HepG2 (cell line): Measurements from ENCODE around the gene EFS. TPM values are rescaled to one million over a fixed set of nuclear protein-coding genes. Genes with fewer than 3 reads are reported as not detected.

ENCODE experiments used
- CREBL2 ChIP-seq: sonication (generic); formaldehyde crosslinking; IDR thresholded peaks from 2 replicates; pipeline ENCODE4 v1.8.1; 2023; ENCODE audit warnings: missing genetic modification reagents, mild to moderate bottlenecking, borderline replicate concordance
- HNF4A ChIP-seq: sonication (generic); formaldehyde crosslinking; IDR thresholded peaks from 2 replicates; pipeline ENCODE4 v1.4.0; 2020; ENCODE audit warnings: missing genetic modification reagents
- HNRNPK ChIP-seq: fragments of 200-400 bp; formaldehyde crosslinking; IDR thresholded peaks from 2 replicates; pipeline ENCODE4 v1.6.1; 2018; ENCODE audit warnings: low read length, low read depth, moderate library complexity, mild to moderate bottlenecking; ENCODE audit not compliant: poor library complexity, severe bottlenecking
- NCOA2 ChIP-seq: sonication (generic); formaldehyde crosslinking; IDR thresholded peaks from 2 replicates; pipeline ENCODE4 v1.8.0; 2022; ENCODE audit warnings: inconsistent platforms
- NFIC ChIP-seq: IDR thresholded peaks from 2 replicates; pipeline ENCODE4 v1.6.1; 2012; ENCODE audit warnings: mild to moderate bottlenecking, low read length, inconsistent platforms
- RBFOX2 ChIP-seq: fragments of 200-400 bp; formaldehyde crosslinking; IDR thresholded peaks from 2 replicates; pipeline ENCODE4 v1.6.1; 2017; ENCODE audit warnings: low read depth, mild to moderate bottlenecking, low read length
- RFXAP ChIP-seq: sonication (generic); formaldehyde crosslinking; IDR thresholded peaks from 2 replicates; pipeline ENCODE4 v1.4.0; 2020; ENCODE audit warnings: missing genetic modification reagents, borderline replicate concordance
- SALL1 ChIP-seq: sonication (generic); formaldehyde crosslinking; IDR thresholded peaks from 2 replicates; pipeline ENCODE4 v1.8.0; 2022; ENCODE audit warnings: mild to moderate bottlenecking, missing genetic modification reagents
- TBL1XR1 ChIP-seq: fragments of 150-350 bp; IDR thresholded peaks from 2 replicates; pipeline ENCODE4 v1.6.1; 2014; ENCODE audit warnings: borderline replicate concordance, low read length; ENCODE audit not compliant: partially characterized antibody
- ZBTB20 ChIP-seq: sonication (generic); formaldehyde crosslinking; IDR thresholded peaks from 2 replicates; pipeline ENCODE4 v1.8.1; 2023; ENCODE audit warnings: missing genetic modification reagents, low read depth, mild to moderate bottlenecking, borderline replicate concordance
- ZFP36L1 ChIP-seq: sonication (generic); formaldehyde crosslinking; IDR thresholded peaks from 2 replicates; pipeline ENCODE4 v1.8.0; 2022; ENCODE audit warnings: mild to moderate bottlenecking, missing genetic modification reagents, moderate library complexity
- ZMYM2 ChIP-seq: sonication (generic); formaldehyde crosslinking; IDR thresholded peaks from 2 replicates; pipeline ENCODE4 v1.8.0; 2022; ENCODE audit warnings: mild to moderate bottlenecking, missing genetic modification reagents
- ZNF205 ChIP-seq: IDR thresholded peaks from 2 replicates; pipeline ENCODE4 v1.6.1; 2018; ENCODE audit warnings: missing biosample characterization, missing genetic modification reagents
- ZNF234 ChIP-seq: sonication (generic); formaldehyde crosslinking; conservative IDR thresholded peaks from 2 replicates; pipeline ENCODE4 v1.5.1; 2020; ENCODE audit warnings: mild to moderate bottlenecking, missing genetic modification reagents
- ZNF326 ChIP-seq: sonication (generic); formaldehyde crosslinking; IDR thresholded peaks from 2 replicates; pipeline ENCODE4 v1.4.0; 2020; ENCODE audit warnings: missing genetic modification reagents, borderline replicate concordance
- ZNF335 ChIP-seq: sonication (generic); formaldehyde crosslinking; IDR thresholded peaks from 2 replicates; pipeline ENCODE4 v1.4.0; 2020; ENCODE audit warnings: missing genetic modification reagents
- ZNF367 ChIP-seq: sonication (generic); formaldehyde crosslinking; IDR thresholded peaks from 2 replicates; pipeline ENCODE4 v1.4.0; 2020; ENCODE audit warnings: missing genetic modification reagents, borderline replicate concordance
- ZNF431 ChIP-seq: sonication (generic); formaldehyde crosslinking; IDR thresholded peaks from 2 replicates; pipeline ENCODE4 v1.9.0; 2022; ENCODE audit warnings: missing genetic modification reagents, low read depth, mild to moderate bottlenecking, borderline replicate concordance
- ZNF569 ChIP-seq: sonication (generic); formaldehyde crosslinking; IDR thresholded peaks from 2 replicates; pipeline ENCODE4 v1.5.0; 2020; ENCODE audit warnings: mild to moderate bottlenecking, missing genetic modification reagents, moderate library complexity, borderline replicate concordance
- ZNF746 ChIP-seq: sonication (generic); formaldehyde crosslinking; IDR thresholded peaks from 2 replicates; pipeline ENCODE4 v1.8.0; 2022; ENCODE audit warnings: mild to moderate bottlenecking, missing genetic modification reagents
- ZNF747 ChIP-seq: sonication (generic); formaldehyde crosslinking; IDR thresholded peaks from 2 replicates; pipeline ENCODE4 v1.8.1; 2023; ENCODE audit warnings: missing genetic modification reagents, mild to moderate bottlenecking, borderline replicate concordance
- ZNF878 ChIP-seq: sonication (generic); formaldehyde crosslinking; IDR thresholded peaks from 2 replicates; pipeline ENCODE4 v1.8.1; 2023; ENCODE audit warnings: mild to moderate bottlenecking, missing genetic modification reagents, moderate library complexity
- ZNF891 ChIP-seq: sonication (generic); formaldehyde crosslinking; IDR thresholded peaks from 2 replicates; pipeline ENCODE4 v1.5.0; 2020; ENCODE audit warnings: mild to moderate bottlenecking, missing genetic modification reagents
- ZZZ3 ChIP-seq: sonication (generic); formaldehyde crosslinking; IDR thresholded peaks from 2 replicates; pipeline ENCODE4 v1.4.0; 2020; ENCODE audit warnings: missing genetic modification reagents, mild to moderate bottlenecking, borderline replicate concordance
- polyA plus RNA-seq, 8 experiments: library from polyadenylated mRNA; depleted of rRNA in 3 of 8; stranded (reverse) in 7 of 8; unstranded in 1 of 8; fragments of >200 nt; fragmentation: Illumina TruSeq in 4 of 8; extraction: Trizol in 4 of 8; gene quantifications; 2 replicates each; pipeline versions ENCODE4 v1.2.1 to v1.2.3, GENCODE V29; 2011 to 2016; ENCODE audit warnings: low read depth in 4 of 8, missing spikeins in 1 of 8, mixed read lengths in 1 of 8; ENCODE audit not compliant: insufficient read depth in 1 of 8
- total RNA-seq, 5 experiments: library from RNA; depleted of rRNA; stranded (reverse); fragments of >200 nt; fragmentation: Illumina TruSeq; extraction: Trizol; gene quantifications; 2 replicates each; pipeline ENCODE4 v1.2.3, GENCODE V29; 2016; ENCODE audit warnings: low read depth in 1 of 5
- TF ChIP-seq, protein P1 (sequence below): IDR thresholded peaks from 2 replicates; pipeline ENCODE4 v1.6.1; 2018; ENCODE audit warnings: missing genetic modification reagents, mild to moderate bottlenecking, missing compliant biosample characterization
- TF ChIP-seq, protein P2 (sequence below): sonication (generic); formaldehyde crosslinking; IDR thresholded peaks from 2 replicates; pipeline ENCODE4 v1.4.0; 2020; ENCODE audit warnings: mild to moderate bottlenecking, missing genetic modification reagents
- TF ChIP-seq, protein P3 (sequence below): sonication (generic); formaldehyde crosslinking; conservative IDR thresholded peaks from 2 replicates; pipeline ENCODE4 v1.4.0; 2020; ENCODE audit warnings: missing genetic modification reagents

EFS gene
- total and polyA plus RNA-seq, 2 of the 13 experiments (the other 11 are each of a cell fraction or from before 2014, with no cell fraction given), result not detected

- peak; percentile 46 for TF ChIP-seq ZNF367 (CRISPR knock-in tag)
- TF ChIP-seq ZZZ3 (CRISPR knock-in tag), result peak; percentile 99
- TF ChIP-seq ZNF891 (CRISPR knock-in tag), result peak; percentile 51; the same call in 1 of the 2 replicates
- TF ChIP-seq TBL1XR1, result peak; percentile 23
- TF ChIP-seq, protein P1, sequence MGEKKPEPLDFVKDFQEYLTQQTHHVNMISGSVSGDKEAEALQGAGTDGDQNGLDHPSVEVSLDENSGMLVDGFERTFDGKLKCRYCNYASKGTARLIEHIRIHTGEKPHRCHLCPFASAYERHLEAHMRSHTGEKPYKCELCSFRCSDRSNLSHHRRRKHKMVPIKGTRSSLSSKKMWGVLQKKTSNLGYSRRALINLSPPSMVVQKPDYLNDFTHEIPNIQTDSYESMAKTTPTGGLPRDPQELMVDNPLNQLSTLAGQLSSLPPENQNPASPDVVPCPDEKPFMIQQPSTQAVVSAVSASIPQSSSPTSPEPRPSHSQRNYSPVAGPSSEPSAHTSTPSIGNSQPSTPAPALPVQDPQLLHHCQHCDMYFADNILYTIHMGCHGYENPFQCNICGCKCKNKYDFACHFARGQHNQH (CRISPR knock-in tag), result peak; percentile 98
- TF ChIP-seq, protein P2, sequence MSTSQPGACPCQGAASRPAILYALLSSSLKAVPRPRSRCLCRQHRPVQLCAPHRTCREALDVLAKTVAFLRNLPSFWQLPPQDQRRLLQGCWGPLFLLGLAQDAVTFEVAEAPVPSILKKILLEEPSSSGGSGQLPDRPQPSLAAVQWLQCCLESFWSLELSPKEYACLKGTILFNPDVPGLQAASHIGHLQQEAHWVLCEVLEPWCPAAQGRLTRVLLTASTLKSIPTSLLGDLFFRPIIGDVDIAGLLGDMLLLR (CRISPR knock-in tag), result peak; percentile 90
- TF ChIP-seq ZNF326 (CRISPR knock-in tag), result peak; percentile 96
- no peak for TF ChIP-seq ZNF234
- TF ChIP-seq ZNF431 (CRISPR knock-in tag), result no peak
- TF ChIP-seq CREBL2 (CRISPR knock-in tag), result peak; percentile 29; the same call in 1 of the 2 replicates
- TF ChIP-seq, protein P3, sequence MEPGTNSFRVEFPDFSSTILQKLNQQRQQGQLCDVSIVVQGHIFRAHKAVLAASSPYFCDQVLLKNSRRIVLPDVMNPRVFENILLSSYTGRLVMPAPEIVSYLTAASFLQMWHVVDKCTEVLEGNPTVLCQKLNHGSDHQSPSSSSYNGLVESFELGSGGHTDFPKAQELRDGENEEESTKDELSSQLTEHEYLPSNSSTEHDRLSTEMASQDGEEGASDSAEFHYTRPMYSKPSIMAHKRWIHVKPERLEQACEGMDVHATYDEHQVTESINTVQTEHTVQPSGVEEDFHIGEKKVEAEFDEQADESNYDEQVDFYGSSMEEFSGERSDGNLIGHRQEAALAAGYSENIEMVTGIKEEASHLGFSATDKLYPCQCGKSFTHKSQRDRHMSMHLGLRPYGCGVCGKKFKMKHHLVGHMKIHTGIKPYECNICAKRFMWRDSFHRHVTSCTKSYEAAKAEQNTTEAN (CRISPR knock-in tag), result peak; percentile 92
- TF ChIP-seq HNRNPK, result no peak
- TF ChIP-seq SALL1, result peak; percentile 97
- peak; percentile 77; the same call in 1 of the 2 replicates for TF ChIP-seq ZNF569 (CRISPR knock-in tag)
- 0 out of 2 replicates have a peak, but pooled peaks have one; percentile 87 for TF ChIP-seq ZNF335 (CRISPR knock-in tag)
- TF ChIP-seq RBFOX2, result peak; percentile 81
- no peak for TF ChIP-seq ZNF878 (CRISPR knock-in tag)
- peak; percentile 92; the same call in 1 of the 2 replicates for TF ChIP-seq ZBTB20 (CRISPR knock-in tag)
- peak; percentile 98 for TF ChIP-seq RFXAP (CRISPR knock-in tag)
- TF ChIP-seq ZMYM2 (CRISPR knock-in tag), result no peak
- TF ChIP-seq ZNF205 (CRISPR knock-in tag), result peak; percentile 77
- peak; percentile 92 for TF ChIP-seq ZNF746
- TF ChIP-seq HNF4A (CRISPR knock-in tag), result peak; percentile 100
- TF ChIP-seq NFIC, result no peak
- peak; percentile 79; the same call in 1 of the 2 replicates for TF ChIP-seq ZNF747 (CRISPR knock-in tag)
- peak; percentile 98 for TF ChIP-seq ZFP36L1 (CRISPR knock-in tag)
- TF ChIP-seq NCOA2 (CRISPR knock-in tag), result peak; percentile 82
Observed at GRCh38 chr14:23320584-23321571, 44.1 kb downstream of the EFS start, which contains the start of gene PABPN1 (continued).
